ENCODE measurements around the gene ZCCHC13. TPM values are rescaled to one million over a fixed set of nuclear protein-coding genes. Genes with fewer than 3 reads are reported as not detected.
"Not testable (repeated sequence)": the region's sequence is repeated elsewhere in the genome, so short reads cannot be mapped to it uniquely, and the experiment has no call there.

Gene ZCCHC13
- total and polyA plus RNA-seq, 8 donors: not detected

- intact Hi-C loops (cut with DNase I; ENCODE audit: low total_unique reads): no loop called here
- H3K4me3 ChIP-seq: no peak overlapping the region
- no peaks in the 10 kb centered on the region for H3K9me3 ChIP-seq
- H3K4me1 ChIP-seq: no peaks in the 10 kb centered on the region
- H3K27me3 ChIP-seq: peaks cover 0 to 3% (median 0%) of the 10 kb centered on the region in 3 donors
- 46 to 63% (median 60%) methylated on average over 5 of the region's 5 CpGs for WGBS, 5 donors
- H3K36me3 ChIP-seq: no peaks in the 10 kb centered on the region
- H3K27ac ChIP-seq: no peak overlapping the region
- no peak for TF ChIP-seq EP300 (IDR thresholded peaks at IDR 0.05)
- no peak for TF ChIP-seq POLR2AphosphoS5 (IDR thresholded peaks at IDR 0.05)
- no peak for DNase-seq
Observed at GRCh38 chrX:74324131-74324530, 20.2 kb downstream of the ZCCHC13 start.

DNA sequence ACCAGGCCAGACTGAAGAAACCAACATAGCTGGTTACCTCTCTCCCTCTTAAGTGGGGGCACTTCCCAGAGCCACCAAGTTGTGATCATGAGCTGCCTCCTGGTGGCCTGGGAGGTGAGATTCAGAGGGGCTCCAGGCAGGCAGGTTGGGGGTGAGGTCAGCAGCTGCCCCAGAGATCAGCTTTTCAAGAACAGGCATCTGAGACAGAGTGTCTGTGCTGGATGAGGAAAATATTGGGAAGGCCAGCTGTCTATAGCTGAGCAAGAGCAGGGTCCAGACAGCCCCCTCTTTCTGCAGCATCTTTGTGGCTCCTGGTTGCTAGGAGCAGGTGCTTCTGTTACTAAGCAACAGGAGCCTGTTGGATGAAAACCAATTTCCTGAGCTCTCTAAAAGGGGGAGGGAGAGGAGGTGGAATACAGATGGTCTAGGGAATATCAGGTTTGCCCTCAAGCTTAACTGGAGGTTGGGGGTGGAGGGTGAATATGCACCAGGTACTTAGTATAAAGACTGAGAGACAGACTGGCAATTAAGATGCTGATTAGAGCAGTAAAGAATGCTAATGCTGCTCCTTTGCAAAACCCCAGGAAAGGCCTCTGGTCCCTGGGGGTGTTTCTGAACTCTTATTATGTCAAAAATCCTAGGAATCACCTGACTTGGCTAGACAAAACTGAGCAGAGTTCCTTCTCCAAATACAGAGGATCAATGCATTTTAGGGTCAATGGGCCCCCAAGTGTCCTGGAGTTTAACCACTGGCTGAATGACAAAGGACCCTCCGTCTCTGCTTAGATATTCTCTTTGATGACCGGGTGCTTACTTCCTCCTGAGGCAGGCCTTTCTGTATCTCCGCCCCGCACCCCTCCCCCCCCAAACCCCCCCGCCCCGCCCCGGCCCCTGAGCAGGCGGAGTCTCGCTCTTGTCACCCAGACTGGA is 21.4 kb downstream of the ZCCHC13 start:
- Histone ChIP-seq H3K36me3 (no peaks in the 10 kb centered on the region), H3K27ac (no peak overlapping the region), H3K27me3 (peaks cover 0 to 3% (median 0%) of the 10 kb centered on the region in 3 donors), H3K4me1 (no peaks in the 10 kb centered on the region), H3K4me3 (no peak overlapping the region), H3K9me3 (no peaks in the 10 kb centered on the region)
- TF ChIP-seq POLR2A (IDR thresholded peaks at IDR 0.05) (no peak), EP300 (IDR thresholded peaks at IDR 0.05) (no peak), POLR2AphosphoS5 (IDR thresholded peaks at IDR 0.05) (no peak)
- TF ChIP-seq, protein P1, sequence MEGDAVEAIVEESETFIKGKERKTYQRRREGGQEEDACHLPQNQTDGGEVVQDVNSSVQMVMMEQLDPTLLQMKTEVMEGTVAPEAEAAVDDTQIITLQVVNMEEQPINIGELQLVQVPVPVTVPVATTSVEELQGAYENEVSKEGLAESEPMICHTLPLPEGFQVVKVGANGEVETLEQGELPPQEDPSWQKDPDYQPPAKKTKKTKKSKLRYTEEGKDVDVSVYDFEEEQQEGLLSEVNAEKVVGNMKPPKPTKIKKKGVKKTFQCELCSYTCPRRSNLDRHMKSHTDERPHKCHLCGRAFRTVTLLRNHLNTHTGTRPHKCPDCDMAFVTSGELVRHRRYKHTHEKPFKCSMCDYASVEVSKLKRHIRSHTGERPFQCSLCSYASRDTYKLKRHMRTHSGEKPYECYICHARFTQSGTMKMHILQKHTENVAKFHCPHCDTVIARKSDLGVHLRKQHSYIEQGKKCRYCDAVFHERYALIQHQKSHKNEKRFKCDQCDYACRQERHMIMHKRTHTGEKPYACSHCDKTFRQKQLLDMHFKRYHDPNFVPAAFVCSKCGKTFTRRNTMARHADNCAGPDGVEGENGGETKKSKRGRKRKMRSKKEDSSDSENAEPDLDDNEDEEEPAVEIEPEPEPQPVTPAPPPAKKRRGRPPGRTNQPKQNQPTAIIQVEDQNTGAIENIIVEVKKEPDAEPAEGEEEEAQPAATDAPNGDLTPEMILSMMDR (IDR thresholded peaks at IDR 0.05): no peak
- DNase-seq: peak in 1 of 2 donors; percentile 23
- intact Hi-C loops (cut with DNase I; ENCODE audit: low total_unique reads): no loop called here
- 7 to 25% (median 16%) methylated on average over 2 to 8 of the region's 9 CpGs for WGBS, 5 donors

DNA sequence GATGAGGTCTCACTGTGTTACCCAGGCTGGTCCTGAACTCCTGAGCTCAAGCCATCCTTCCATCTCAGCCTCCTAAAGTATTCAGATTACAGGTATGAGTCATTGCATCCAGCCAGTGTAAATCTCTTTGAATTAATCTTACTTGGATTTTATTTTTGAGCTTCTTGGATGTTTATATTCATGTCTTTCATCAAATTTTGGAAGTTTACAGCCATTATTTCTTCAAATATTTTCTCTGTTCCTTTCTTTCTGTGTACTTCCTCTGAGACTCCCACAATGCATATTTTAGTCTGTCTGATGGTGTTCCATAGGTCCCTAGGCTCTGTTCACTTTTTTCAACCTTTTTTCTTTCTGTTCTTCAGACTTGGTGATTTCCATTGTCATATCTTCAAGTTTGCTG is 34.9 kb downstream of the ZCCHC13 start:
- no peak for DNase-seq
- Histone ChIP-seq H3K27me3 (no peaks in the 10 kb centered on the region), H3K27ac (no peak overlapping the region), H3K9me3 (peaks cover 0 to 22% (median 11%) of the 10 kb centered on the region in 4 donors), H3K4me1 (no peaks in the 10 kb centered on the region), H3K36me3 (no peaks in the 10 kb centered on the region), H3K4me3 (no peak overlapping the region)
- intact Hi-C loops (cut with DNase I; ENCODE audit: low total_unique reads): no loop called here
- no peak for TF ChIP-seq EP300 (IDR thresholded peaks at IDR 0.05)

DNA sequence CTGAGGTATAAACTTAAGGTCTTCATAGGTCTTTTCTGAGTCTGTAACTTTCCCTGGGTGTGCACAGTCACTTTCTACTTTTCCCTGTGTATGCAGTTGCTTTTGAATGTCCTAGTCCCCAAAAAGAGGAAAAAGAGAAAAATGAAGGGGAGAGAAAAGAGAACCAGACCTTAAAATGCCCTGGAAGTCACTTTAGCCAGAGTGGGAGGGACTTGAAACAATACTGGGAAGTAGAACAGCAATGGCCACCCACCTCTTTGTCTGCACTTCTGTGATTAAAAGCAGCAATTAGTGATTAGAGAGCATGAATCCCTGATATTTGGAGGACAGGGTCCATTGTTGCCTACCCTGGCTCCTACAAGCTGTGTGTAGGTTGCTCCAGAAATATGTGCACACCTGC is 36.1 kb downstream of the ZCCHC13 start:
- TF ChIP-seq POLR2A (IDR thresholded peaks at IDR 0.05): no peak
- TF ChIP-seq POLR2AphosphoS5 (IDR thresholded peaks at IDR 0.05): no peak
- no peak for TF ChIP-seq EP300 (IDR thresholded peaks at IDR 0.05)
- TF ChIP-seq, protein P1 (IDR thresholded peaks at IDR 0.05): no peak
- H3K36me3 ChIP-seq: no peaks in the 10 kb centered on the region
- no peak for DNase-seq
- no peak overlapping the region for H3K27ac ChIP-seq
- H3K9me3 ChIP-seq: peaks cover 0 to 22% (median 11%) of the 10 kb centered on the region in 4 donors
- intact Hi-C loops (cut with DNase I; ENCODE audit: low total_unique reads): loop anchor here (10.0 kb wide), 1 partner anchor 485 kb away; the partner anchor contains the start of gene XIST
- H3K4me1 ChIP-seq: no peaks in the 10 kb centered on the region
- H3K27me3 ChIP-seq: no peaks in the 10 kb centered on the region
- no peak overlapping the region for H3K4me3 ChIP-seq

DNA sequence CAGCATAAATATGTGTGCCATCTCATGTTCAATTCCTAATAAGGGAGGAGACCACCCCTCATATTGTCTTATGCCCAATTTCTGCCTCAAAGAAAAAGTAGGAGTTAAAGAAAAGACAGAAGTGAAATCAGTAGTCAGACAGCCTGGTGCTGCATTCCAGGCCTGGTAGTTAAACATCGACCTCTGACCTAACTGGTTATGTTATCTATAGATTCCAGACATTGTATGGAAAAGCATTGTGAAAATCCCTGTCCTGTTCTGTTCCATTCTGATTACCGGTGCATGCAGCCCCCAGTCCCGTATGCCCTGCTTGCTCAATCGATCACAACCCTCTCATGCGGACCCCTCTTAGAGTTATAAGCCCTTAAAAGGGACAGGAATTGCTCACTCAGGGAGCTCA is 38.2 kb downstream of the ZCCHC13 start:
- not testable (repeated sequence) for DNase-seq, H3K27me3 ChIP-seq, H3K4me3 ChIP-seq, H3K36me3 ChIP-seq, H3K27ac ChIP-seq, H3K4me1 ChIP-seq
- H3K9me3 ChIP-seq: peaks cover 0 to 16% (median 7%) of the 10 kb centered on the region in 4 donors
- WGBS, 5 donors: 65 to 86% (median 74%) methylated on average over 5 of the region's 5 CpGs
- intact Hi-C loops (cut with DNase I; ENCODE audit: low total_unique reads): loop anchor here (10.0 kb wide), 1 partner anchor 487 kb away; the partner anchor contains the start of gene XIST
